K562 (cell line): ENCODE results near the gene CDC25B. TPM values are rescaled to one million over a fixed set of nuclear protein-coding genes. Genes with fewer than 3 reads are reported as not detected.
A peak's percentile ranks its signal among the peaks of the same experiment; 100 is the strongest.

Experiments
- AFF4 ChIP-seq: sonication (generic); formaldehyde crosslinking; IDR thresholded peaks from 2 replicates; pipeline ENCODE4 v1.8.0; 2023; ENCODE audit warnings: mild to moderate bottlenecking, missing genetic modification reagents
- ATF1 ChIP-seq, 2 experiments: fragments of 450-650 bp in 1 of 2; IDR thresholded peaks; 2 replicates each; pipeline ENCODE4 v1.6.1; 2016; ENCODE audit warnings: missing compliant biosample characterization in 1 of 2, missing genetic modification characterization in 1 of 2
- CXXC5 ChIP-seq: fragments of 250-450 bp; sonication (Bioruptor Pico); IDR thresholded peaks from 2 replicates; pipeline ENCODE4 v1.8.0; 2022; ENCODE audit warnings: inconsistent platforms, mild to moderate bottlenecking, moderate library complexity
- ETV1 ChIP-seq: fragments of 450-650 bp; conservative IDR thresholded peaks from 2 replicates; pipeline ENCODE4 v1.6.1; 2016; ENCODE audit warnings: missing genetic modification characterization, control low read depth, low read depth, missing compliant biosample characterization
- FIP1L1 ChIP-seq: fragments of 200-400 bp; formaldehyde crosslinking; IDR thresholded peaks from 2 replicates; pipeline ENCODE4 v1.6.1; 2018; ENCODE audit warnings: mild to moderate bottlenecking, low read depth, low read length; ENCODE audit not compliant: poor library complexity, severe bottlenecking
- KDM5B ChIP-seq: fragments of 200-600 bp; sonication (generic); IDR thresholded peaks from 2 replicates; pipeline ENCODE4 v1.6.1; 2012; ENCODE audit warnings: low read depth, mild to moderate bottlenecking, moderate library complexity, low read length, control low read depth, inconsistent platforms; ENCODE audit not compliant: insufficient replicate concordance
- XRCC3 ChIP-seq: fragments of 450-650 bp; IDR thresholded peaks from 2 replicates; pipeline ENCODE4 v1.6.1; 2017; ENCODE audit warnings: mild to moderate bottlenecking, moderate library complexity
- XRCC5 ChIP-seq: fragments of 200-400 bp; formaldehyde crosslinking; IDR thresholded peaks from 2 replicates; pipeline ENCODE4 v1.6.1; 2017; ENCODE audit warnings: low read depth, mild to moderate bottlenecking, low read length
- polyA plus RNA-seq, 8 experiments: library from polyadenylated mRNA; depleted of rRNA in 4 of 8; stranded (reverse) in 5 of 8; unstranded in 3 of 8; fragments of >200 nt; fragmentation: Nextera tagmentation in 2 of 8; fragmentation: Illumina TruSeq in 1 of 8; extraction: Ambion mirVana in 2 of 8; extraction: Trizol in 1 of 8; gene quantifications; 2 replicates each; pipeline versions ENCODE4 v1.2.1 to v1.2.3, GENCODE V29; 2011 to 2014; ENCODE audit warnings: inconsistent platforms in 1 of 8, missing spikeins in 1 of 8
- total RNA-seq, 7 experiments: library from RNA; depleted of rRNA in 6 of 7; stranded (reverse); fragments of >200 nt in 6 of 7; fragmentation: Illumina TruSeq in 2 of 7; extraction: Trizol in 2 of 7; gene quantifications; 2 replicates each; pipeline versions ENCODE4 v1.2.1 to v1.2.3, GENCODE V29; 2011 to 2021; ENCODE audit warnings: low replicate concordance in 1 of 7
- TF ChIP-seq, protein P1 (sequence below): sonication (generic); formaldehyde crosslinking; IDR thresholded peaks from 2 replicates; pipeline ENCODE4 v1.8.1; 2023; ENCODE audit warnings: missing genetic modification reagents, mild to moderate bottlenecking, borderline replicate concordance

The CDC25B gene
- total and polyA plus RNA-seq, 9 of the 15 experiments (the other 6 are each of a cell fraction or from before 2014, with no cell fraction given): 2.3 to 35.7 (median 9.5) TPM

DNA sequence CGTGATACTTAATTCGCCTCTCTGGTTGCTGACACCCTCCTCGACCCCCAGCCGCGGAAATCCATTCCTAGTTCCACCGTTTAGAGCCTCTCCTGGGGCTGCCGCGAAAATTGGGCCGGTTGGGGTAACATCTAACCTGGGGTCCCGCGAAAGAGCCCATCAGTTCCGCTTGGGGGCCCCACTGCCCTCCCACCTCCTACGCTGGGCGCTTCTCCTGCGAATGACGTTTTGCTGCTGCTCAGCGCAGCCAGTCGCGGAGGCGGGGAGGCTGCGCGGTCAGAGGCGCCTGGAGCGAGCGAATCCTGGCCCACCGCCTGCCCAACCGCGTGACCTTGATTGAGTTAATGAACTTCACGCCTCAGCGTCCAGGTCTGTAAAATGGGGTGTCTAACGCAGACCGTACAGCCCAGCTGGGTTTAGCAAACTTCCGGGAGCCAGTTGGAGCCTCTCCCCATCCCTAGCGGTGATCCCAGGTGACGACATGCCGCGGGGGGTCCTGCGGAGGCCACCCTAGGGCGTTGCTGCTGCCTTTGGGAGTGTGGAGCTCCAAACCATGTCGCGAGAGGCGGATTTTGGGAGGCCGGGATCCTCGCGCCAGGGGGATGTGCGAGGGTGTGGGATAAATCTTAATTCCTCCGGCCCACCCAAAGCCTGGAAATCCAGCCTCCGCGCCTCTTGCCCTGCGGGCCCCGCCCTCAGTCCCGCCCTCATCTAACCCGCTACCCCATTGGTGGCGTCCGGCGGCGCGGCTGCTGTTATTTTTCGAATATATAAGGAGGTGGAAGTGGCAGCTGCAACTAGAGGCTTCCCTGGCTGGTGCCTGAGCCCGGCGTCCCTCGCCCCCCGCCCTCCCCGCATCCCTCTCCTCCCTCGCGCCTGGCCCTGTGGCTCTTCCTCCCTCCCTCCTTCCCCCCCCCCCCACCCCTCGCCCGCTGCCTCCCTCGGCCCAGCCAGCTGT lies at the start of gene CDC25B (continued):
- TF ChIP-seq, protein P1, sequence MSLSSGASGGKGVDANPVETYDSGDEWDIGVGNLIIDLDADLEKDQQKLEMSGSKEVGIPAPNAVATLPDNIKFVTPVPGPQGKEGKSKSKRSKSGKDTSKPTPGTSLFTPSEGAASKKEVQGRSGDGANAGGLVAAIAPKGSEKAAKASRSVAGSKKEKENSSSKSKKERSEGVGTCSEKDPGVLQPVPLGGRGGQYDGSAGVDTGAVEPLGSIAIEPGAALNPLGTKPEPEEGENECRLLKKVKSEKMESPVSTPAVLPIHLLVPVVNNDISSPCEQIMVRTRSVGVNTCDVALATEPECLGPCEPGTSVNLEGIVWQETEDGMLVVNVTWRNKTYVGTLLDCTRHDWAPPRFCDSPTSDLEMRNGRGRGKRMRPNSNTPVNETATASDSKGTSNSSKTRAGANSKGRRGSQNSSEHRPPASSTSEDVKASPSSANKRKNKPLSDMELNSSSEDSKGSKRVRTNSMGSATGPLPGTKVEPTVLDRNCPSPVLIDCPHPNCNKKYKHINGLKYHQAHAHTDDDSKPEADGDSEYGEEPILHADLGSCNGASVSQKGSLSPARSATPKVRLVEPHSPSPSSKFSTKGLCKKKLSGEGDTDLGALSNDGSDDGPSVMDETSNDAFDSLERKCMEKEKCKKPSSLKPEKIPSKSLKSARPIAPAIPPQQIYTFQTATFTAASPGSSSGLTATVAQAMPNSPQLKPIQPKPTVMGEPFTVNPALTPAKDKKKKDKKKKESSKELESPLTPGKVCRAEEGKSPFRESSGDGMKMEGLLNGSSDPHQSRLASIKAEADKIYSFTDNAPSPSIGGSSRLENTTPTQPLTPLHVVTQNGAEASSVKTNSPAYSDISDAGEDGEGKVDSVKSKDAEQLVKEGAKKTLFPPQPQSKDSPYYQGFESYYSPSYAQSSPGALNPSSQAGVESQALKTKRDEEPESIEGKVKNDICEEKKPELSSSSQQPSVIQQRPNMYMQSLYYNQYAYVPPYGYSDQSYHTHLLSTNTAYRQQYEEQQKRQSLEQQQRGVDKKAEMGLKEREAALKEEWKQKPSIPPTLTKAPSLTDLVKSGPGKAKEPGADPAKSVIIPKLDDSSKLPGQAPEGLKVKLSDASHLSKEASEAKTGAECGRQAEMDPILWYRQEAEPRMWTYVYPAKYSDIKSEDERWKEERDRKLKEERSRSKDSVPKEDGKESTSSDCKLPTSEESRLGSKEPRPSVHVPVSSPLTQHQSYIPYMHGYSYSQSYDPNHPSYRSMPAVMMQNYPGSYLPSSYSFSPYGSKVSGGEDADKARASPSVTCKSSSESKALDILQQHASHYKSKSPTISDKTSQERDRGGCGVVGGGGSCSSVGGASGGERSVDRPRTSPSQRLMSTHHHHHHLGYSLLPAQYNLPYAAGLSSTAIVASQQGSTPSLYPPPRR (CRISPR knock-in tag): 0 out of 2 replicates have a peak, but pooled peaks have one; percentile 41
- no peak for TF ChIP-seq ATF1 (CRISPR knock-in tag; IDR thresholded peaks at IDR 0.05)
- TF ChIP-seq ATF1 (tag; IDR thresholded peaks at IDR 0.05): peak; percentile 88
- TF ChIP-seq ETV1 (tag): peak; percentile 88
- TF ChIP-seq XRCC5: peak; percentile 74; the same call in 1 of the 2 replicates
- peak; percentile 29 for TF ChIP-seq FIP1L1
- peak; percentile 82 for TF ChIP-seq AFF4
- no peak for TF ChIP-seq XRCC3
- TF ChIP-seq KDM5B: peak; percentile 46
- peak; percentile 69 for TF ChIP-seq CXXC5 (CRISPR knock-in tag)
